Cardiac muscle cell (in vitro differentiated cells and primary cell): ENCODE results near the gene AP4M1. TPM values are rescaled to one million over a fixed set of nuclear protein-coding genes. Genes with fewer than 3 reads are reported as not detected.

Source experiments
- DNase-seq, 2 donors: peaks; one replicate each; pipeline versions ENCODE4 v3.0.0 to v3.0.0-alpha.2; 2010 to 2017; ENCODE audit warnings: low read depth in 1 of 2, low spot score in 1 of 2
- H3K27ac ChIP-seq: fragments of 200-600 bp; sonication (generic); 2 replicates; pipeline ENCODE4 v1.5.1; 2016
- H3K27me3 ChIP-seq: fragments of 200-600 bp; sonication (generic); 2 replicates; pipeline ENCODE4 v1.6.0; 2016; ENCODE audit warnings: control low read depth
- H3K36me3 ChIP-seq: fragments of 200-600 bp; sonication (generic); 2 replicates; pipeline ENCODE4 v1.5.1; 2016; ENCODE audit warnings: control low read depth
- H3K4me1 ChIP-seq: fragments of 200-600 bp; sonication (generic); 2 replicates; pipeline ENCODE4 v1.8.1; 2017; ENCODE audit warnings: low read depth, mild to moderate bottlenecking, mixed run types
- H3K4me3 ChIP-seq: fragments of 200-600 bp; sonication (generic); 2 replicates; pipeline ENCODE4 v1.5.1; 2016; ENCODE audit warnings: mild to moderate bottlenecking
- H3K9me3 ChIP-seq: fragments of 200-600 bp; sonication (generic); 2 replicates; pipeline ENCODE4 v1.5.1; 2017; ENCODE audit warnings: low read depth, mild to moderate bottlenecking, control low read depth
- CTCF ChIP-seq: IDR thresholded peaks from 2 replicates; pipeline ENCODE4 v1.5.1; 2012; ENCODE audit warnings: low read depth, mild to moderate bottlenecking, low read length
- polyA plus RNA-seq: library from polyadenylated mRNA; unstranded; fragments of >200 nt; fragmentation: Nextera tagmentation; extraction: Ambion mirVana; gene quantifications from 2 replicates; pipeline ENCODE4 v1.2.1, GENCODE V29; 2016
- total RNA-seq: library from RNA; depleted of rRNA; stranded (reverse); fragments of >200 nt; gene quantifications from 2 replicates; pipeline ENCODE4 v1.2.3, GENCODE V29; 2016

Gene AP4M1
- total and polyA plus RNA-seq, 2 experiments from 2014 or later = 29.3 to 35.2 TPM

GRCh38 chr7:100090527-100091410, 10.7 kb upstream of the AP4M1 start:
- Histone ChIP-seq H3K36me3 (peaks cover 53% of the 10 kb centered on the region), H3K27ac (no peak overlapping the region), H3K27me3 (no peaks in the 10 kb centered on the region), H3K4me1 (peaks cover 2% of the 10 kb centered on the region), H3K9me3 (no peaks in the 10 kb centered on the region), H3K4me3 (no peak overlapping the region)
- no peak for DNase-seq
- TF ChIP-seq CTCF = no peak

GRCh38 chr7:100091411-100092181, 9.8 kb upstream of the AP4M1 start:
- Histone ChIP-seq H3K9me3 (no peaks in the 10 kb centered on the region), H3K4me1 (peaks cover 2% of the 10 kb centered on the region), H3K4me3 (no peak overlapping the region), H3K36me3 (peaks cover 62% of the 10 kb centered on the region), H3K27ac (no peak overlapping the region), H3K27me3 (no peaks in the 10 kb centered on the region)
- TF ChIP-seq CTCF = no peak
- no peak for DNase-seq

GRCh38 chr7:100093054-100093453, 8.4 kb upstream of the AP4M1 start:
- no peaks in the 10 kb centered on the region for H3K9me3 ChIP-seq
- no peak overlapping the region for H3K4me3 ChIP-seq
- no peaks in the 10 kb centered on the region for H3K27me3 ChIP-seq
- H3K36me3 ChIP-seq = peaks cover 75% of the 10 kb centered on the region
- DNase-seq = no peak
- H3K4me1 ChIP-seq = peaks cover 2% of the 10 kb centered on the region
- TF ChIP-seq CTCF = no peak
- no peak overlapping the region for H3K27ac ChIP-seq

GRCh38 chr7:100093498-100093897, 7.9 kb upstream of the AP4M1 start:
- Histone ChIP-seq H3K4me1 (peaks cover 2% of the 10 kb centered on the region), H3K36me3 (peaks cover 79% of the 10 kb centered on the region), H3K4me3 (no peak overlapping the region), H3K27me3 (no peaks in the 10 kb centered on the region), H3K27ac (no peak overlapping the region), H3K9me3 (no peaks in the 10 kb centered on the region)
- no peak for TF ChIP-seq CTCF
- DNase-seq = no peak

GRCh38 chr7:100093925-100094486, 7.4 kb upstream of the AP4M1 start:
- Histone ChIP-seq H3K4me3 (no peak overlapping the region), H3K27ac (no peak overlapping the region), H3K4me1 (peaks cover 2% of the 10 kb centered on the region), H3K36me3 (peaks cover 84% of the 10 kb centered on the region), H3K27me3 (no peaks in the 10 kb centered on the region), H3K9me3 (no peaks in the 10 kb centered on the region)
- DNase-seq = no peak
- TF ChIP-seq CTCF = no peak
